SHP77 treated with DMSO at 0.1 percent for 48 hours (cell line): Measurements from ENCODE around the gene ARL8B.

ENCODE experiments used
- DNase-seq: peaks from one replicate; lab custom pipeline; 2025; lab: John Stamatoyannopoulos, UW

Gene ARL8B

DNA sequence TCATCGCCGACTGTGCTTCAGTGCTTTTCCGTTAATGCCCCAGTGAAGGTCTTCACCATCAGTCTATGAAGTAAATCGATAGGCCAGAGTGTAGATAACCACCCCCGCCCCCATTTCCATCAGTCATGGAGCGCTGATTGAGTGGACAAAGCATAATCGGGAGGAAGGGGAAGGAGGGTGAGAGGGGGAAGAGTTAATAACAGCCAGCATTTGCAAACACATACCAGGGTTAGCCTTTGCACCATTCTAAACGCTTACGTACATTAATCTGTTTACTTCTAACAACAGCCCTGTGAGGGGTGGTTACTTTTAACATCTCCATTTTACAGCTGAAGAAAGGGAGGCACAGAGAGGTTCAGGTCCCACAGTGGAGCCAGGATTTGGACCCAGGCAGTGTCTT is 92.3 kb downstream of the ARL8B start:
- DNase-seq: no peak

DNA sequence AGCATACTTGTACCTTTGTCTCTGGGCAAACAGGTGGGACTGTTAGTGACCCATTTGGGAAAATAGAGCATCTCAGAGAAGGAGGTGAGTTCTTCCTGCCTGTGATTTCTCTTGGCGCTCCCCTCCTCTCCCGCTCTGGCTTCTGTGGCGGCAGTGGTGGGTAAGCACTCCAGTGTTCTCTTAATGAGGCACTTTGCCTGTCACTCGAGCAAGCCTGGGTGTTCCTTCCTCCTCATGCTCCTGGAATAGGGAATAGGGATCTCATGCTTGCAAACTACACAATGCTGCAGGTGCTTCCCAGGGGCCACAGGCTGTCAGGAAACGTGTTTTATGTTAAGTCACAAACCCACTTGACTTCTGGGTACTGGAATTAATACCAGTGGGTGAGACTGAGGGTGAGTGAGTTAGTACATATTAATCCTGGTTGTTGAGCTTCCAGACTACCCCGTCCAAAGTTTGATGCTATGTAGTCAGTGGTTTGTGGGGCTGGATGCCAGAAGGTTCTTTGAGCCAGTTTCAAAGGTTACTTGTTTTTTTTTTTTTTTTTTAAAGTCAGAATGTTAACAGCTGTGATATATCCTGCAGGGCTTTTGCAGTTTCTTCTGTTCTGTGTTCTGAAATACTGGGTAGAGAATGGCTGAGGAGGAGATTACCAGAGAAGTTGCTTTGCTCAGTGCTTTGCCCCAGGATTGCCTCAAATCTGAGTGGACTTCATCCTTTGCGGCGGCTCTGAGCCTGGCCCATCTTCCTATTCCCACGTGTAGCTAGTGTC is 95.9 kb downstream of the ARL8B start:
- DNase-seq: no peak

GRCh38 chr3:5218815-5219214 is 96.7 kb downstream of the ARL8B start:
- no peak for DNase-seq

GRCh38 chr3:5219216-5219615 is 97.1 kb downstream of the ARL8B start:
- DNase-seq: no peak

DNA sequence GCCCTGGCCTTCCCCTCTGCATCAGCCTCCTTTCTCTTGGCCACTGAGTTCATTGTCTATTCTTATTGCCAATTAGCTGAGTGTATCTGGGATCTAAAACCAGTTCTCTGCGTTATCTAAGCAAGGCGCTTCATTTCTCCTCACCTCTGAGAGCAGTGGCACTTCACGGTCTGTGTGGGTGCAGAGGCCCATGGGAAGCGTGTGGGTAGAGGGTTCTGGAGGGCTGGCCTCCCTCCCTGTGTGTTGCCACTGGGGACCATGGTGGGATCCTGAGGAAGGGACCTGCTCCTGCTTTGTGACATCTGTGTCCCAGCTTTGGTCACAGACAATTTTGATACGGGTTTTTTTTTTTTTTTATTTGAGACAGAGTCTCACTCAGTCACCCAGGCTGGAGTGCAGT is 98.1 kb downstream of the ARL8B start:
- DNase-seq: no peak

DNA sequence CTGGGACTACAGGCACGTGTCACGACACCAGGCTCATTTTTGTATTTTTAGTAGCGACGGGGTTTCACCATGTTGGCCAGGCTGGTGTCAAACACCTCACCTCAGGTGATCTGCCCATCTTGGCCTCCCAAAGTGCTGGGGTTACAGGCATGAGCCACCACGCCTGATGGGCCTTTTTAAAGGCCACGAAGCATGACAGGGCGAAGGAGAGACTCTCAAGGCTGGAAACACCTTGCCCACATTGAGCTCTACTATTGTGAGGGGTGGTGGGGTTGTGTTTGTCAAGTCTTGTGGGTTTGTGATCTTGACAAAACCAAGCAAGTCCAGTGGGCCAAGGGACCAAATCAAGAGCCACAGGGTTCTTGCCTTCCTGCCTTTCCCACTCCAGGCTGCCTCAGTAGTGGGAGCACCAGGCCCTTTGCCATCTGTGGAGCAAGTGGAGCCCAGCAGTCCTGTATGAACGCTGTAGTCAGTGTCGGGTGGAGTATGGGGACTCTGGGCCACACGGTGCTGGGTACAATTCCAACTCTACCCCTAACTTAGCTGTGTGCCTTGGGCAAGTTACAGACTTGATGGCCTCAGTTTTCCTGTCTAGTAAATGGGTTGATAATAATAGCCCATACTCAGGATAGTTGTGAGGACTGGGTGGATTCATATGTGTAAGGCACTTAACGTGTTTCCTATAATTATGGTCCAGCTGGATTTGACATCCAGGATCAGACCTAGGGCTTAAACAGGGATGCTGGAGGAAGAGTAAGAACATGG is 98.8 kb downstream of the ARL8B start:
- no peak for DNase-seq

GRCh38 chr3:5221701-5222100 is 99.6 kb downstream of the ARL8B start:
- no peak for DNase-seq

GRCh38 chr3:5222283-5223005 is 100.4 kb downstream of the ARL8B start:
- no peak for DNase-seq

DNA sequence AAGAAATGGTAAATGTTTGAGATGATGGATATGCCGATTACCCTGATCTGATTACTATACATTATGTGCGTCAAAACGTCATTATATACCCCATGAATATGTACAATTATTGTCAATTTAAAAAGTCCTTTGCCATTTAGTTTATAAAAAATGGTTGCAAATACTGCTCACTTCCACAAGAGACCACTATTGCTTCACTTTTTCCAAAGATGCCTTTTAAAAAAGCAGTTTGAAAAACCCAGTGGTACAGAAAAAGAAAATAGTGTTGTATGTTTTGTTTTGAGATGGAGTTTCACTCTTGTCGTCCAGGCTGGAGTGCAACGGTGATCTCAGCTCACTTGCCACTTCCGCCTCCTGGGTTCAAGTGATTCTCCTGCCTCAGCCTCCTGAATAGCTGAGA is 104.7 kb downstream of the ARL8B start:
- no peak for DNase-seq

DNA sequence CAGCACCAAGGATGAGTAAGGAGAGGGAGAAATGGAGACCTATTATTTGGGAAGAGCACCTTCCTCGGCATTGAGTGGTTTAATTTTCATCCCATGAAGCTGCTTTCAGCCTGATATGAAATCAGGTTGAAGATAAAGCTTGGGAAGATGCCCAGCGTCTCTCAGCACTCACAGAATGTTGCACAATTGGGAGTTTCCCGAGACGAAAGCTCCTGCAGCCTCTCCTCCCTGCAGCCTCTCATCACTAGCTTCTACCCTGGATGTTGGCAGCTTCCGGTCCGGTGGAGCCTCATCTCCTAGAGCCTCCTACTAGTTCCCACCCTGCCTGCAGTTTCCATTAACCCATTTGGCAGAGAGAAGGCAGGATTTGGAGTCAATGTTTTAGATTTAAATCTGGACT is 105.7 kb downstream of the ARL8B start:
- no peak for DNase-seq

GRCh38 chr3:5229414-5229813 is 107.3 kb downstream of the ARL8B start:
- no peak for DNase-seq
